ENCODE data around the gene MEN1.

MEN1 gene

DNA sequence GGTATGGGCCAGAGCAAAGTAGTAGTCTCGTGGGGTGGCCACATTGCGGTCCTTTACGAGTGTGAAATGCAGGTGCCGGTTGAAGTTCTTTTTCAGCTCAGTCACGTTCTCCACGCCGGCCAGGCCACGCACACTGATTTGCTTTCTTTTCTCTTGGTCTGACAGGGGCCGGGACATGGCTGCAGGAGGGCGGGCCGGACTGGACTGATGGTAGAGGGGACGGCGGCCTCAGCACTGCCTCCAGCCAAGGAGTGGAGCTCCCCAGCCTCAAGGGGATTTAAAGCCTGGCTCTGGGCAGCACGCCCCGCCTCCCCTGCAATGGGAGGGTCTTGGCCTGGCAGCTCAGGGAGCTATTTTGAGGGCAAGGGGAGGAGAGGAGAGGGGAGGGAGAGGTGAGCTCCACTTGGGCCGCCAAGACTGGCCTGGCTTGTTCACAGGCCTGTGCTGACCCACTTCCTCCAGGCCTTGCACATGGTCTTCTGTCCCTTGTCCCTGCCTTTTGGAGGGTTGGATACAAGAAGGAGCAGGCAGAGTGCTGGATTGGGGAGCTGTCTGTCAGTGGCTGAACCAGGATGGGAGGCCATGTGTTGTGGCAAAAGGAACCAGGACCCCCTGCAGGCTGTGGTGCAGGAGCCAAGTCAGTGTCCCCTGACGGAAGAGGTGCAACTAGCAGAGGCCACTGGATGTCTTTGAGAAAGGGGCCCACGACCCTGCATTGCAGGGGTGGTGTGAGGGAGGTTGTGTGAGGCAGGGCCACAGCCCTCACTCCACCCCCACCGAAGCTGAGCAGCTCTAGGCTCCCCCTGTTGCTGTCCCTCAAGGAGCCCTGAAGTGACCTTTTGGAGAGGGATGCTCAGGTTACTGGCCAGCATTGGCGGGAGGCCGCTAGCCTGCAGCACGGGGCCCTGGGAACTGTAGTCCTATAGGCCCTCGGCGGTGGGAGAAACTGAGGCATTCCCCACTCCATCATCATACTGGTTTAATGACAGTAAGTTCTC is 50.3 kb downstream of the MEN1 start, which contains the start of gene PYGM:
Gene PYGM (minus strand): TSS at position 253 of the 998 bp plus-strand sequence. CDS start 76 bp downstream, at position 177.
- no peak for DNase-seq

- DNase-seq, result no peak
Observed at GRCh38 chr11:64759131-64759721, 51.1 kb downstream of the MEN1 start.

DNA sequence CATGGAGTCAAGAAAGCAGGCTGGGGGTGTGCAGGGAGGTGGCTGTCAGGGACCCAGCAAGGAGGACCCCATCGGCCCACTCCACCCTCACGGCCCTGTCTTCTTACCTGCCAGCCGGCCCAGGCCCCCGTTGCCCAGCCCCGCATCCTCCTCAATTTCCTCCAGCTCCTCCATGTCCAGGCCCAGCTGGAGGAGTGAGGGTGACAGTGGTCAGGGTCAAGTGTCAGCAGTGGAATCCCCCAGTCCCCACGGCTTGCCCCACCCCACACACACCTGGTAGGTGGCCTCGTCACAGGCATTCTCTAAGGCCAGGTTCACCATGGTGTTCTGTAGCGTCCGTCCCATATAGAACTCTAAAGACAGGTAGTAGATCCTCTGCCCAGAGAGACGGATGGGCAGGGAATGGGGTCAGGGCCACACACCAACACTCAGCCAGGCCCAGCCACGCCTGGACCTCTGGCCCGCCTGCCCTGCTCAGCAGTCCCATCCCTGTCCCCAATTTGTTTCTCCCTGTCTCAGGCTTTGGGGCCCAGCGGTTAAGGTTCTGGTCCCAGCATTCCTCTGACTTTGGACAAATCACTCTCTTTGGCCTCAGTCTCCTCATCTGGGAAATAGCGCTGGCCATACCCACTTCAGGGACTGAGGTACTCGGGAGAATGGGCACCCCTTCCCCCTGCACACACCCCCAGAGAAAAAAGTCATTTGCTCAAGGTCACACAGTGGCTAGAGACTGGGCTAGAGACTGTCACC is 51.8 kb downstream of the MEN1 start:
- DNase-seq, result no peak

DNA sequence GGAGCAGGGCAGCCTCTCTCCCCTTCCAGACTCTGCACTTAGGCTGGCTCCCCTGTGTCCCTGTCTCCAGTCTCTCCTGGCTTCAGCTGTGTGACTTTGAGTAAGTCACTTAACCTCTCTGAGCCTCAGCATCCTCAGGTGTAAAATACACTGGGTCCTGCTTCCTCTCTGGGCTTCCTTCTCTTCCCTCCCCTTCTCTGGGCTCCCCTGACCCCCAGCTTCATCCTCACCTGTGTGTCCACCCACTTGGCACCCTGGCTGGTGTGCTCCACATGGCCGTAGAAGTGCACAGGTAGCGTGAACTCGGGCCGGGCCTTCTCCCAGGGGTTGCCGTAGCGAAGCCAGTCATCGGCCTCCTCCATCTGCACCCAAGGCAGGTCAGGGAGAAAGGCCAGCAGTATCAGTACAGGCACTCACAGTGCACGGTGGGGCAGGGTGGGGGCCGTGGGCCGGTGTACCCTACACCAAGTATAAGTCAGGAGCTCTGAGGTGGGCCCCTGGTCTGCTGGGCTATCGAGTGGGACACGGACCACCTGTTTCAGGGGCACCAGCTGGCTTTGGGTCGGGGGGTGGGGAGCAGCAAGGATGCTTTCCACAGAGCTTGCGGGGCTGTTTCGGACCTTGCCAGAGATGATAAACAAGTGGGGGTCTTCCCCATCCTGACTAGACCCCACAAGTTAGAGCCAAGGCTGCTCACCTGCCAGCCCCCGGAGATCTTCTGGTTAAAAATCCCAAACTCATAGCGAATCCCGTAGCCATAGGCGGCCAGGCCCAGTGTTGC is 52.6 kb downstream of the MEN1 start:
- DNase-seq, result no peak

GRCh38 chr11:64755681-64756361 is 54.5 kb downstream of the MEN1 start:
- DNase-seq, result no peak

DNA sequence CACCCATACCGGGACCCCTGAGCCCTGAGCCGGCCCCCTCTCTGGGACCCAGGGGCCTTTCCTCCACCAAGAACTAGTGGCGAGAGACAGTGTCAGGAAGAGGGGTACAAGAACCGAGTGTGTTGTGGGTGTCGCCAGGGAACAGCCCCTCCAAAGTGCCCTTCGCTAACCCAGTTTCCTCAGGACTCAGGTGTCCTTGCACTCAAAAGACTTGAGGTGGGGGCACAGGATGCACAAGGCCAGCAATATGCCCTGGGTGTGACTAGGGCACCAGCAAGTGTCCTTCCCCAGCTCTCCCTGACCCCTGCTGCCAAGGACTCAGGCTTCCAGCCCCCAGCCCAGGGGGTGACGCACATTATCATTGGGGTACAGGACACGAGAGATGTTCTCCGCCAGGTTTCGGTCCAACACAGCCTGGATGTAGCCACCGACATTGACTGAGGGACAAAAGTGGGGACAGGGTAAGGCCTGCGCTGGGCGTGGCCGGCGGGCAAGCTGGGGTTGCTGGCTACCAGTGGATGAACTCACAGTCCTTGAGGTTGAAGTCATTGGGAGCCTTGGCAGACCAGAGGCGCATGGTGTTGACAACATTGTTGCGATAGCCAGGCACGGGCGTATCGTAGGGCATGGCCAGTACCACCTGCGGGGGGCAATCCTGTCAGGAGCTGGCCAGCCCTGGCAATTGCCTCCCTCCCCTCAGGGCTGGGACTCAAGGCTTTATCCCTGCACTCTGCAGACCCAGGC is 55.3 kb downstream of the MEN1 start:
- no peak for DNase-seq

- no peak for DNase-seq
Observed at GRCh38 chr11:64754124-64754918, 56.0 kb downstream of the MEN1 start.
